Tibial nerve (tissue), 4 donors: ENCODE measurements around the gene HYI.

Experiments
- CTCF ChIP-seq, 5 experiments: fragments of 200-600 bp in 3 of 5; fragments of 450-650 bp in 2 of 5; sonication (generic) in 3 of 5; IDR thresholded peaks; one replicate each; pipeline ENCODE4 v1.5.1; 2016 to 2019; ENCODE audit warnings: antibody characterized with exemption in 5 of 5, mild to moderate bottlenecking in 3 of 5, moderate library complexity in 2 of 5
- EP300 ChIP-seq, 2 donors: sonication (generic); formaldehyde crosslinking; IDR thresholded peaks; one replicate each; pipeline ENCODE4 v1.6.1; 2017; ENCODE audit warnings: antibody characterized with exemption in 2 of 2, mild to moderate bottlenecking in 1 of 2

GRCh38 chr1:43420874-43421273 lies 32.9 kb downstream of the HYI start:
- TF ChIP-seq CTCF (IDR thresholded peaks at IDR 0.05) (no peak), EP300 (IDR thresholded peaks at IDR 0.05) (no peak)
